CD4-positive, CD25-positive, alpha-beta regulatory T cell (primary cell): ENCODE results near the gene LTF. TPM values are rescaled to one million over a fixed set of nuclear protein-coding genes. Genes with fewer than 3 reads are reported as not detected.

Experiments
- ATAC-seq, 2 donors: fragments of 150-1000 bp; cut with Tn5 transposase; one replicate each; pipeline ENCODE4 v1.10.0; 2021; ENCODE audit warnings: low read depth in 2 of 2, moderate number of reproducible peaks in 2 of 2, moderate library complexity in 1 of 2
- DNase-seq, 3 donors: peaks; one replicate each; pipeline versions ENCODE4 v3.0.0 to v3.0.0-alpha.2; 2012 to 2022; ENCODE audit warnings: mixed read lengths in 1 of 3
- H3K27ac ChIP-seq: one replicate; pipeline ENCODE4 v1.7.0; 2013; ENCODE audit warnings: mild to moderate bottlenecking, low read length; ENCODE audit not compliant: insufficient read depth, poor library complexity, severe bottlenecking
- H3K27me3 ChIP-seq: one replicate; pipeline ENCODE4 v1.7.0; 2013; ENCODE audit warnings: low read length; ENCODE audit not compliant: control insufficient read depth, insufficient read depth
- H3K36me3 ChIP-seq: one replicate; pipeline ENCODE4 v1.7.0; 2013; ENCODE audit warnings: mild to moderate bottlenecking, low read length, moderate library complexity; ENCODE audit not compliant: control insufficient read depth, insufficient read depth
- H3K4me1 ChIP-seq: 2 replicates; pipeline ENCODE4 v1.7.0; 2013; ENCODE audit warnings: mild to moderate bottlenecking, low read length; ENCODE audit not compliant: insufficient read depth, control insufficient read depth, poor library complexity, severe bottlenecking
- H3K4me3 ChIP-seq: one replicate; pipeline ENCODE4 v1.7.0; 2013; ENCODE audit warnings: low read depth, mild to moderate bottlenecking, low read length, moderate library complexity
- H3K9me3 ChIP-seq, 2 experiments: 1 replicate in 1 of 2; 2 replicates in 1 of 2; pipeline ENCODE4 v1.7.0; 2013; ENCODE audit warnings: low read length in 2 of 2, mild to moderate bottlenecking in 1 of 2, moderate library complexity in 1 of 2; ENCODE audit not compliant: control insufficient read depth in 2 of 2
- H3K27ac Mint-ChIP-seq, 3 donors: one replicate each; pipeline ENCODE4 v1.8.0; 2020 to 2022; ENCODE audit warnings: mild to moderate bottlenecking in 3 of 3, mixed read lengths in 3 of 3, moderate library complexity in 2 of 3
- H3K27me3 Mint-ChIP-seq: one replicate; pipeline ENCODE4 v1.8.0; 2022; ENCODE audit warnings: mild to moderate bottlenecking, mixed read lengths
- H3K36me3 Mint-ChIP-seq: one replicate; pipeline ENCODE4 v1.8.0; 2020; ENCODE audit warnings: mixed read lengths
- H3K4me1 Mint-ChIP-seq, 4 donors: one replicate each; pipeline ENCODE4 v1.8.0; 2020 to 2022; ENCODE audit warnings: mixed read lengths in 4 of 4, mild to moderate bottlenecking in 1 of 4
- H3K4me3 Mint-ChIP-seq, 4 donors: one replicate each; pipeline ENCODE4 v1.8.0; 2020 to 2022; ENCODE audit warnings: mild to moderate bottlenecking in 4 of 4, mixed read lengths in 4 of 4, moderate library complexity in 3 of 4
- H3K9me3 Mint-ChIP-seq, 7 donors: one replicate each; pipeline ENCODE4 v1.8.0; 2020 to 2022; ENCODE audit warnings: mixed read lengths in 7 of 7, mild to moderate bottlenecking in 3 of 7, moderate library complexity in 2 of 7
- polyA plus RNA-seq, 4 donors: library from polyadenylated mRNA; unstranded; fragments of 300-500 nt; fragmentation: Illumina TruSeq; gene quantifications; one replicate each; pipeline ENCODE4 v1.2.3, GENCODE V29; 2021
- total RNA-seq: library from RNA; stranded (reverse); gene quantifications from one replicate; pipeline ENCODE4 v1.2.3, GENCODE V29; 2022

The LTF gene
- total and polyA plus RNA-seq, 5 donors from 2014 or later = not detected

GRCh38 chr3:46488735-46489361 is 24.1 kb upstream of the LTF start:
- Histone ChIP-seq H3K9me3 (no peaks in the 10 kb centered on the region), H3K27me3 (peaks cover 2% of the 10 kb centered on the region), H3K4me3 (peak overlapping the region; percentile 26), H3K4me1 (peaks cover 9% of the 10 kb centered on the region), H3K36me3 (no peaks in the 10 kb centered on the region), H3K27ac (no peak overlapping the region)
- H3K4me3 Mint-ChIP-seq = peak overlapping the region in 3 of 4 donors; percentile 43 to 77 (median 73)
- H3K36me3 Mint-ChIP-seq = no peaks in the 10 kb centered on the region
- H3K4me1 Mint-ChIP-seq = peaks cover 6 to 15% (median 8%) of the 10 kb centered on the region in 4 donors
- ATAC-seq (peak; percentile 97 to 99), DNase-seq (peak; percentile 79 to 93 (median 87))
- no peaks in the 10 kb centered on the region for H3K9me3 Mint-ChIP-seq
- peak overlapping the region in 1 of 3 donors; percentile 61 for H3K27ac Mint-ChIP-seq
- peaks cover 4% of the 10 kb centered on the region for H3K27me3 Mint-ChIP-seq

- H3K27ac Mint-ChIP-seq = no peak overlapping the region
- H3K36me3 ChIP-seq = no peaks in the 10 kb centered on the region
- no peak for ATAC-seq
- peaks cover 9% of the 10 kb centered on the region for H3K4me1 ChIP-seq
- DNase-seq = no peak
- no peak overlapping the region for H3K4me3 ChIP-seq
- H3K27ac ChIP-seq = no peak overlapping the region
- peaks cover 6 to 15% (median 9%) of the 10 kb centered on the region in 4 donors for H3K4me1 Mint-ChIP-seq
- H3K27me3 Mint-ChIP-seq = peaks cover 7% of the 10 kb centered on the region
- H3K4me3 Mint-ChIP-seq = no peak overlapping the region
- H3K27me3 ChIP-seq = peaks cover 5% of the 10 kb centered on the region
- H3K9me3 ChIP-seq = no peaks in the 10 kb centered on the region
- H3K9me3 Mint-ChIP-seq = no peaks in the 10 kb centered on the region
- H3K36me3 Mint-ChIP-seq = no peaks in the 10 kb centered on the region
Measured at GRCh38 chr3:46485779-46486175, 21.1 kb upstream of the LTF start.

GRCh38 chr3:46484911-46485778 is 20.4 kb upstream of the LTF start:
- no peaks in the 10 kb centered on the region for H3K9me3 Mint-ChIP-seq
- H3K27me3 ChIP-seq = peaks cover 5% of the 10 kb centered on the region
- no peaks in the 10 kb centered on the region for H3K9me3 ChIP-seq
- H3K36me3 Mint-ChIP-seq = no peaks in the 10 kb centered on the region
- H3K27ac ChIP-seq = no peak overlapping the region
- H3K4me1 Mint-ChIP-seq = peaks cover 6 to 15% (median 9%) of the 10 kb centered on the region in 4 donors
- DNase-seq = no peak
- H3K4me1 ChIP-seq = peaks cover 9% of the 10 kb centered on the region
- ATAC-seq = no peak
- H3K4me3 ChIP-seq = no peak overlapping the region
- H3K36me3 ChIP-seq = no peaks in the 10 kb centered on the region
- peaks cover 14% of the 10 kb centered on the region for H3K27me3 Mint-ChIP-seq
- no peak overlapping the region for H3K4me3 Mint-ChIP-seq
- H3K27ac Mint-ChIP-seq = no peak overlapping the region

- DNase-seq (no peak), ATAC-seq (no peak)
- Histone ChIP-seq H3K36me3 (no peaks in the 10 kb centered on the region), H3K27ac (no peak overlapping the region), H3K4me1 (peaks cover 9% of the 10 kb centered on the region), H3K27me3 (peaks cover 5% of the 10 kb centered on the region), H3K4me3 (no peak overlapping the region), H3K9me3 (no peaks in the 10 kb centered on the region)
- Mint-ChIP-seq H3K36me3 (no peaks in the 10 kb centered on the region), H3K27ac (no peak overlapping the region), H3K4me3 (no peak overlapping the region), H3K27me3 (peaks cover 21% of the 10 kb centered on the region), H3K4me1 (peaks cover 6 to 9% (median 8%) of the 10 kb centered on the region in 4 donors), H3K9me3 (peaks cover 0 to 2% (median 0%) of the 10 kb centered on the region in 7 donors)
Measured at GRCh38 chr3:46484388-46484787, 19.7 kb upstream of the LTF start.

- Mint-ChIP-seq H3K4me3 (no peak overlapping the region), H3K27ac (no peak overlapping the region), H3K4me1 (peaks cover 4 to 5% (median 5%) of the 10 kb centered on the region in 4 donors), H3K36me3 (no peaks in the 10 kb centered on the region), H3K27me3 (peaks cover 26% of the 10 kb centered on the region), H3K9me3 (peaks cover 0 to 2% (median 0%) of the 10 kb centered on the region in 7 donors)
- ATAC-seq (no peak), DNase-seq (no peak)
- Histone ChIP-seq H3K27me3 (peaks cover 5% of the 10 kb centered on the region), H3K9me3 (no peaks in the 10 kb centered on the region), H3K4me3 (no peak overlapping the region), H3K4me1 (peaks cover 5% of the 10 kb centered on the region), H3K27ac (no peak overlapping the region), H3K36me3 (no peaks in the 10 kb centered on the region)
Measured at GRCh38 chr3:46483825-46484224, 19.1 kb upstream of the LTF start.

- Mint-ChIP-seq H3K4me3 (no peak overlapping the region), H3K9me3 (peaks cover 0 to 5% (median 0%) of the 10 kb centered on the region in 7 donors), H3K27ac (no peak overlapping the region), H3K4me1 (peaks cover 0 to 1% (median 0%) of the 10 kb centered on the region in 4 donors), H3K27me3 (peaks cover 28% of the 10 kb centered on the region), H3K36me3 (no peaks in the 10 kb centered on the region)
- no peak for ATAC-seq
- Histone ChIP-seq H3K9me3 (no peaks in the 10 kb centered on the region), H3K4me1 (no peaks in the 10 kb centered on the region), H3K27ac (no peak overlapping the region), H3K36me3 (no peaks in the 10 kb centered on the region), H3K4me3 (no peak overlapping the region), H3K27me3 (peaks cover 3% of the 10 kb centered on the region)
- no peak for DNase-seq
Measured at GRCh38 chr3:46482632-46483350, 18.1 kb upstream of the LTF start.

- Histone ChIP-seq H3K27ac (no peak overlapping the region), H3K36me3 (no peaks in the 10 kb centered on the region), H3K9me3 (no peaks in the 10 kb centered on the region), H3K27me3 (peaks cover 7% of the 10 kb centered on the region), H3K4me3 (no peak overlapping the region), H3K4me1 (no peaks in the 10 kb centered on the region)
- DNase-seq (no peak), ATAC-seq (no peak)
- Mint-ChIP-seq H3K4me3 (no peak overlapping the region), H3K27ac (no peak overlapping the region), H3K27me3 (peaks cover 34% of the 10 kb centered on the region), H3K9me3 (peaks cover 0 to 6% (median 0%) of the 10 kb centered on the region in 7 donors), H3K4me1 (peaks cover 0 to 1% (median 0%) of the 10 kb centered on the region in 4 donors), H3K36me3 (no peaks in the 10 kb centered on the region)
Measured at GRCh38 chr3:46481636-46482035, 16.9 kb upstream of the LTF start.
